GM23338 (cell line): ENCODE data around the gene KIF6.

ENCODE experiments used
- EZH2 ChIP-seq: fragments of 200-600 bp; sonication (generic); IDR thresholded peaks from one replicate; pipeline ENCODE4 v1.8.0; 2017; ENCODE audit warnings: antibody characterized with exemption, mild to moderate bottlenecking, low read depth; ENCODE audit not compliant: unreplicated experiment
- EZH2phosphoT487 ChIP-seq: fragments of 200-600 bp; sonication (generic); IDR thresholded peaks from one replicate; pipeline ENCODE4 v1.8.1; 2018; ENCODE audit warnings: antibody characterized with exemption; ENCODE audit not compliant: unreplicated experiment
- POLR2AphosphoS5 ChIP-seq: IDR thresholded peaks from 2 replicates; pipeline ENCODE4 v1.6.1; 2016; ENCODE audit warnings: antibody characterized with exemption, low read depth
- TF ChIP-seq, protein P1 (sequence below), 2 experiments: fragments of 200-600 bp in 1 of 2; sonication (generic) in 1 of 2; conservative IDR thresholded peaks; 2 replicates each; pipeline versions ENCODE4 v1.5.1 to v1.6.1; 2016 to 2017; ENCODE audit warnings: antibody characterized with exemption in 2 of 2, low read depth in 2 of 2, mild to moderate bottlenecking in 2 of 2, moderate library complexity in 1 of 2

DNA sequence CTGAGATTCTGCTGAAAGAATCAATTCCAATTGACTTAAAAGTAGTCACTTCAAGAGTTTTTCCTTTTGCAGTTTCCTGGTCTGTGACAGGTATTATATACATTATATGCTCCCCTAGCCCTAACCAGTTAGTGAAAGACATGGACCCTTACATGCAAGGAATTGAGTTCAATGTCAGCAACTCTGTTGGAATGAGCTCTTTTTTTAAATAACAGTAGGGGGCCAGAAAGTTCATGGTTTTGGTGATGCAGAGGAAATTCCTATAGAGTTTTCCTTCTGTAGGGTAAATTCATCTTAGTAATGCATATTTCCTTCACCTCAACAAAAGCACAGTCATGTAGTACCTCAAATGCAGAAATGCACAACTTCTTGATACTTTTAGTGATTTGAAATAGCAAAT lies 172.2 kb downstream of the KIF6 start:
- TF ChIP-seq EZH2 (no peak), POLR2AphosphoS5 (no peak), EZH2phosphoT487 (no peak)
- TF ChIP-seq, protein P1, sequence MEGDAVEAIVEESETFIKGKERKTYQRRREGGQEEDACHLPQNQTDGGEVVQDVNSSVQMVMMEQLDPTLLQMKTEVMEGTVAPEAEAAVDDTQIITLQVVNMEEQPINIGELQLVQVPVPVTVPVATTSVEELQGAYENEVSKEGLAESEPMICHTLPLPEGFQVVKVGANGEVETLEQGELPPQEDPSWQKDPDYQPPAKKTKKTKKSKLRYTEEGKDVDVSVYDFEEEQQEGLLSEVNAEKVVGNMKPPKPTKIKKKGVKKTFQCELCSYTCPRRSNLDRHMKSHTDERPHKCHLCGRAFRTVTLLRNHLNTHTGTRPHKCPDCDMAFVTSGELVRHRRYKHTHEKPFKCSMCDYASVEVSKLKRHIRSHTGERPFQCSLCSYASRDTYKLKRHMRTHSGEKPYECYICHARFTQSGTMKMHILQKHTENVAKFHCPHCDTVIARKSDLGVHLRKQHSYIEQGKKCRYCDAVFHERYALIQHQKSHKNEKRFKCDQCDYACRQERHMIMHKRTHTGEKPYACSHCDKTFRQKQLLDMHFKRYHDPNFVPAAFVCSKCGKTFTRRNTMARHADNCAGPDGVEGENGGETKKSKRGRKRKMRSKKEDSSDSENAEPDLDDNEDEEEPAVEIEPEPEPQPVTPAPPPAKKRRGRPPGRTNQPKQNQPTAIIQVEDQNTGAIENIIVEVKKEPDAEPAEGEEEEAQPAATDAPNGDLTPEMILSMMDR (conservative IDR thresholded peaks at IDR 0.05; ENCODE audit: low read depth in 2 of 2) = no peak
